B cell (primary cell): ENCODE data around the gene CAPN15. TPM values are rescaled to one million over a fixed set of nuclear protein-coding genes. Genes with fewer than 3 reads are reported as not detected.

Experiments used
- ATAC-seq: fragments of 200-7000 bp; cut with Tn5 transposase; one replicate; pipeline ENCODE4 v1.10.0; 2021; ENCODE audit warnings: low read depth, mild to moderate bottlenecking, moderate number of reproducible peaks, moderate library complexity
- CTCF ChIA-PET: fragments of 350-600 bp; sonication (Branson Sonifier 250); formaldehyde crosslinking; loops from one replicate; lab custom pipeline; 2021; ENCODE audit warnings: antibody characterized with exemption, inconsistent platforms; lab: Charles Lee
- POLR2A ChIA-PET: fragments of 350-600 bp; sonication (Branson Sonifier 250); formaldehyde crosslinking; loops from one replicate; lab custom pipeline; 2021; ENCODE audit warnings: antibody characterized with exemption; lab: Charles Lee
- DNase-seq: peaks from one replicate; pipeline ENCODE4 v3.0.0; 2013
- H2AFZ ChIP-seq: 2 replicates; pipeline ENCODE4 v1.6.1; 2012; ENCODE audit warnings: mild to moderate bottlenecking, low read depth, low read length; ENCODE audit not compliant: insufficient read depth, poor library complexity, severe bottlenecking
- H3K27ac ChIP-seq, 2 donors: 1 replicate in 1 of 2; 2 replicates in 1 of 2; pipeline ENCODE4 v1.5.1; 2012 to 2013; ENCODE audit warnings: low read length in 2 of 2, mild to moderate bottlenecking in 2 of 2, moderate library complexity in 1 of 2
- H3K27me3 ChIP-seq, 4 experiments: fragments of 200-600 bp in 1 of 4; sonication (generic) in 1 of 4; replicated peaks in 1 of 4; 1 replicate in 2 of 4; 2 replicates in 2 of 4; pipeline versions ENCODE4 v1.6.1 to v1.7.0; 2013 to 2016; ENCODE audit warnings: low read length in 3 of 4, mild to moderate bottlenecking in 2 of 4, mixed read lengths in 1 of 4, moderate library complexity in 1 of 4; ENCODE audit not compliant: insufficient read depth in 4 of 4, control insufficient read depth in 3 of 4; ENCODE audit errors: control extremely low read depth in 1 of 4
- H3K36me3 ChIP-seq, 2 experiments: replicated peaks in 1 of 2; 1 replicate in 1 of 2; 2 replicates in 1 of 2; pipeline versions ENCODE4 v1.6.1 to v1.7.1; 2013; ENCODE audit warnings: low read length in 1 of 2; ENCODE audit not compliant: insufficient read depth in 2 of 2, control insufficient read depth in 1 of 2; ENCODE audit errors: control extremely low read depth in 1 of 2, extremely low read depth in 1 of 2
- H3K4me1 ChIP-seq, 2 donors: fragments of 200-600 bp in 1 of 2; sonication (generic) in 1 of 2; 1 replicate in 1 of 2; 2 replicates in 1 of 2; pipeline versions ENCODE4 v1.5.1 to v1.6.1; 2013 to 2017; ENCODE audit warnings: low read length in 2 of 2; ENCODE audit not compliant: control insufficient read depth in 2 of 2, insufficient read depth in 2 of 2
- H3K4me2 ChIP-seq: replicated peaks from 2 replicates; pipeline ENCODE3; 2012; ENCODE audit warnings: mild to moderate bottlenecking, low read depth, low read length; ENCODE audit not compliant: poor library complexity, severe bottlenecking
- H3K4me3 ChIP-seq, 5 experiments: fragments of 200-600 bp in 1 of 5; sonication (generic) in 1 of 5; 1 replicate in 3 of 5; 2 replicates in 2 of 5; pipeline versions ENCODE4 v1.5.1 to v1.7.0; 2011 to 2016; ENCODE audit warnings: low read length in 4 of 5, mild to moderate bottlenecking in 4 of 5, low read depth in 2 of 5, control low read depth in 1 of 5, moderate library complexity in 1 of 5; ENCODE audit not compliant: insufficient read depth in 1 of 5; ENCODE audit errors: control extremely low read depth in 1 of 5, extremely low read depth in 1 of 5
- H3K79me2 ChIP-seq: fragments of 200-600 bp; sonication (generic); one replicate; pipeline ENCODE4 v1.6.0; 2016; ENCODE audit warnings: low read length; ENCODE audit not compliant: control insufficient read depth, insufficient read depth
- H3K9ac ChIP-seq: fragments of 200-600 bp; sonication (generic); 2 replicates; pipeline ENCODE4 v1.6.1; 2017; ENCODE audit warnings: mild to moderate bottlenecking, low read length, moderate library complexity
- H3K9me3 ChIP-seq, 3 donors: one replicate each; pipeline versions ENCODE4 v1.6.1 to v1.7.1; 2013; ENCODE audit warnings: low read length in 2 of 3; ENCODE audit not compliant: control insufficient read depth in 2 of 3, insufficient read depth in 1 of 3; ENCODE audit errors: control extremely low read depth in 1 of 3
- H4K20me1 ChIP-seq: 2 replicates; pipeline ENCODE4 v1.6.0; 2012; ENCODE audit warnings: mild to moderate bottlenecking, low read length; ENCODE audit not compliant: insufficient read depth, control insufficient read depth, poor library complexity, severe bottlenecking
- H3K27ac Mint-ChIP-seq: one replicate; pipeline ENCODE4 v1.8.0; 2021; ENCODE audit warnings: mixed read lengths
- H3K27me3 Mint-ChIP-seq: one replicate; pipeline ENCODE4 v1.8.0; 2021; ENCODE audit warnings: mixed read lengths
- H3K4me1 Mint-ChIP-seq: one replicate; pipeline ENCODE4 v1.8.0; 2021; ENCODE audit warnings: mixed read lengths
- H3K4me3 Mint-ChIP-seq: one replicate; pipeline ENCODE4 v1.8.0; 2021; ENCODE audit warnings: mixed read lengths
- H3K9me3 Mint-ChIP-seq: one replicate; pipeline ENCODE4 v1.8.0; 2022; ENCODE audit warnings: mixed read lengths; ENCODE audit not compliant: insufficient read depth
- CTCF ChIP-seq: fragments of 200-600 bp; IDR thresholded peaks from one replicate; pipeline ENCODE4 v1.8.0; 2022; ENCODE audit warnings: antibody characterized with exemption, mild to moderate bottlenecking
- EZH2 ChIP-seq: IDR thresholded peaks from 2 replicates; pipeline ENCODE4 v1.6.1; 2012; ENCODE audit warnings: borderline replicate concordance, low read depth, mild to moderate bottlenecking, moderate library complexity, low read length; ENCODE audit not compliant: insufficient read depth, poor library complexity, severe bottlenecking
- WGBS: methylation state at CpG from one replicate; pipeline ENCODE4 v1.1.5; 2013; ENCODE audit warnings: missing lambda C conversion rate; ENCODE audit not compliant: insufficient coverage; 5-methylcytosine and 5-hydroxymethylcytosine counted together
- intact Hi-C: fragments of 100-400 bp; cut with micrococcal nuclease; formaldehyde crosslinking; loops from one replicate; pipeline ENCODE4 v1.10.0; 2022
- polyA plus RNA-seq: library from polyadenylated mRNA; depleted of rRNA; stranded (reverse); fragments of >200 nt; gene quantifications from 2 replicates; pipeline ENCODE4 v1.2.3, GENCODE V29; 2012
- total RNA-seq, 2 donors: library from RNA; stranded (reverse); fragments of 120-200 nt in 1 of 2; gene quantifications; 1 replicate in 1 of 2; 2 replicates in 1 of 2; pipeline versions ENCODE4 v1.2.3 to v1.2.4, GENCODE V29; 2013 to 2022

The CAPN15 gene
- total and polyA plus RNA-seq, 2 donors (not counting 1 experiment from before 2014, with no cell fraction given), result 67.2 to 77.2 TPM

- Mint-ChIP-seq H3K4me3 (no peak overlapping the region), H3K27ac (no peak overlapping the region), H3K4me1 (peaks cover 19% of the 10 kb centered on the region), H3K9me3 (no peaks in the 10 kb centered on the region), H3K27me3 (no peaks in the 10 kb centered on the region)
- peaks cover 82% of the 10 kb centered on the region for H3K79me2 ChIP-seq
- peaks cover 14 to 25% of the 10 kb centered on the region in 2 donors for H3K4me1 ChIP-seq
- DNase-seq (no peak), ATAC-seq (no peak)
- peaks cover 73% of the 10 kb centered on the region for H4K20me1 ChIP-seq
- no peak overlapping the region for H3K4me3 ChIP-seq
- intact Hi-C loops, result no loop called here
- H3K36me3 ChIP-seq, result no peaks in the 10 kb centered on the region
- H3K4me2 ChIP-seq, result no peak overlapping the region
- H3K27me3 ChIP-seq, result no peaks in the 10 kb centered on the region
- no peak for TF ChIP-seq CTCF
- no peak for TF ChIP-seq EZH2
- H3K27ac ChIP-seq, result no peak overlapping the region
- H3K9me3 ChIP-seq, result no peaks in the 10 kb centered on the region
- ChIA-PET POLR2A (no interaction called here), CTCF (no interaction called here)
- 93% methylated on average over 9 of the region's 16 CpGs for WGBS
- H3K9ac ChIP-seq, result no peak overlapping the region
- H2AFZ ChIP-seq, result no peak overlapping the region
Observed at GRCh38 chr16:531494-532125, 4.1 kb downstream of the CAPN15 start.

- no peak for ATAC-seq
- no peak for DNase-seq
- no peak overlapping the region for H3K4me3 ChIP-seq
- H3K4me2 ChIP-seq, result no peak overlapping the region
- H3K4me1 ChIP-seq, result peaks cover 10 to 18% of the 10 kb centered on the region in 2 donors
- no peaks in the 10 kb centered on the region for H3K9me3 Mint-ChIP-seq
- H4K20me1 ChIP-seq, result peaks cover 76% of the 10 kb centered on the region
- no peak overlapping the region for H3K9ac ChIP-seq
- H3K9me3 ChIP-seq, result no peaks in the 10 kb centered on the region
- peaks cover 0 to 2% of the 10 kb centered on the region in 2 experiments for H3K36me3 ChIP-seq
- WGBS, result 97% methylated on average over 30 of the region's 30 CpGs
- ChIA-PET POLR2A (interaction anchor here (0.7 kb wide), 1 partner anchor 61 kb away, joined by 3 read pairs; no protein-coding TSS in a partner anchor), CTCF (no interaction called here)
- no peak overlapping the region for H2AFZ ChIP-seq
- no peak overlapping the region for H3K4me3 Mint-ChIP-seq
- H3K79me2 ChIP-seq, result peaks cover 87% of the 10 kb centered on the region
- no peaks in the 10 kb centered on the region for H3K27me3 Mint-ChIP-seq
- no peak overlapping the region for H3K27ac Mint-ChIP-seq
- H3K27ac ChIP-seq, result no peak overlapping the region
- TF ChIP-seq EZH2 (no peak), CTCF (no peak)
- no peaks in the 10 kb centered on the region for H3K27me3 ChIP-seq
- intact Hi-C loops, result no loop called here
- H3K4me1 Mint-ChIP-seq, result peaks cover 17% of the 10 kb centered on the region
Observed at GRCh38 chr16:533391-534123, 6.0 kb downstream of the CAPN15 start.
